Astrocyte of the spinal cord (primary cell): ENCODE results near the gene ADGRD2.

Experiments
- DNase-seq: peaks from one replicate; pipeline ENCODE4 v3.0.0; 2011; ENCODE audit warnings: low read depth, low spot score
- H3K4me3 ChIP-seq: 2 replicates; pipeline ENCODE4 v1.5.1; 2011; ENCODE audit warnings: low read depth, mild to moderate bottlenecking, low read length, moderate library complexity
- in situ Hi-C: cut with HindIII; loops from 2 replicates; pipeline ENCODE4 v1.10.0; 2017; ENCODE audit warnings: low sequenced_read_pairs
- TF ChIP-seq, protein P1 (sequence below): IDR thresholded peaks from 2 replicates; pipeline ENCODE4 v1.5.1; 2012; ENCODE audit warnings: low read depth, mild to moderate bottlenecking, low read length, inconsistent platforms

ADGRD2 gene

DNA sequence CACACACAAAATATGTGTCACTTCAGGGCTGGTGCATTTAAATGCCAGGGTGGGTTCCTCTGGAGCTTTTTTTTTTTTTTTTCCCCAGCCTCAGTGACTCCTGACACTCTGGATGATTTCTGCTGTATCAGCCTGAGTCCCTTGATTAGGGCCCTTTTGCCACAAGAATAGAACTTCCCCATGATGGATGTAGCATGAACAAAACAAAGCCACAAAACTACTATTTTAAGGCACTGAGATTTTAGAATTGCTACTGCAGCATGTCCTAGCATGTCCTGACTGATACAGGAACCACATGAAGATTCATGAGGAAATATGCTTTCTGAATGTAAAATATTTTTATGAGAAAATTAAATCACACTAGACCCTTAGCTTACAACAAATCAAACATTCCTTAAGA, 13.9 kb upstream of the ADGRD2 start:
- TF ChIP-seq, protein P1, sequence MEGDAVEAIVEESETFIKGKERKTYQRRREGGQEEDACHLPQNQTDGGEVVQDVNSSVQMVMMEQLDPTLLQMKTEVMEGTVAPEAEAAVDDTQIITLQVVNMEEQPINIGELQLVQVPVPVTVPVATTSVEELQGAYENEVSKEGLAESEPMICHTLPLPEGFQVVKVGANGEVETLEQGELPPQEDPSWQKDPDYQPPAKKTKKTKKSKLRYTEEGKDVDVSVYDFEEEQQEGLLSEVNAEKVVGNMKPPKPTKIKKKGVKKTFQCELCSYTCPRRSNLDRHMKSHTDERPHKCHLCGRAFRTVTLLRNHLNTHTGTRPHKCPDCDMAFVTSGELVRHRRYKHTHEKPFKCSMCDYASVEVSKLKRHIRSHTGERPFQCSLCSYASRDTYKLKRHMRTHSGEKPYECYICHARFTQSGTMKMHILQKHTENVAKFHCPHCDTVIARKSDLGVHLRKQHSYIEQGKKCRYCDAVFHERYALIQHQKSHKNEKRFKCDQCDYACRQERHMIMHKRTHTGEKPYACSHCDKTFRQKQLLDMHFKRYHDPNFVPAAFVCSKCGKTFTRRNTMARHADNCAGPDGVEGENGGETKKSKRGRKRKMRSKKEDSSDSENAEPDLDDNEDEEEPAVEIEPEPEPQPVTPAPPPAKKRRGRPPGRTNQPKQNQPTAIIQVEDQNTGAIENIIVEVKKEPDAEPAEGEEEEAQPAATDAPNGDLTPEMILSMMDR, result no peak
- in situ Hi-C loops, result no loop called here
- H3K4me3 ChIP-seq, result no peak overlapping the region
- DNase-seq, result no peak

DNA sequence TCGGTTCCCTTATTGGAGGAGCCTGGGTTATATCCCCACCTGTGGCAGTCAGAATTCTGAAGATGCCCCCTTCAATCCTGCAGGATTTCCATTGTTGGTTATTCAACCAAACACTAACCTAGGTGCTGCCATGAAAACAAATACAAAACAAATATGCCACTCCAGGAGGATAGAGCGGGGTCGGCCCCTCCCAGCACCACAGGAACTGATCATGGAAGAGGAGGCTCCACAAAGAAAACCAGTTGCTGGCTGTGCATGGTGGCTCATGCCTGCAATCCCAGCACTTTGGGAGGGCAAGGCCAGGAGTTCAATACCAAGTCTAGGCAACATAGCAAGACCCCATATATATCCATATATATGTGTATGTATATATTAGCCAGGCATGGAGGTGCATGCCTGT, 13.2 kb upstream of the ADGRD2 start:
- in situ Hi-C loops, result no loop called here
- TF ChIP-seq, protein P1, result no peak

GRCh38 chr9:124438091-124438490, 12.2 kb upstream of the ADGRD2 start:
- no peak overlapping the region for H3K4me3 ChIP-seq
- TF ChIP-seq, protein P1, result no peak
- in situ Hi-C loops, result no loop called here
- DNase-seq, result no peak

More for the DNA sequence above, 13.2 kb upstream of the ADGRD2 start:
- no peak for DNase-seq
- H3K4me3 ChIP-seq, result no peak overlapping the region

- in situ Hi-C loops, result no loop called here
- no peak overlapping the region for H3K4me3 ChIP-seq
- DNase-seq, result no peak
These were observed 11.2 kb upstream of the ADGRD2 start for GRCh38 chr9:124439086-124439485.

GRCh38 chr9:124439686-124440243, 10.5 kb upstream of the ADGRD2 start:
- in situ Hi-C loops, result no loop called here
- no peak overlapping the region for H3K4me3 ChIP-seq
- TF ChIP-seq, protein P1, result no peak
- DNase-seq, result no peak

More at GRCh38 chr9:124439086-124439485, 11.2 kb upstream of the ADGRD2 start:
- TF ChIP-seq, protein P1, result no peak

DNA sequence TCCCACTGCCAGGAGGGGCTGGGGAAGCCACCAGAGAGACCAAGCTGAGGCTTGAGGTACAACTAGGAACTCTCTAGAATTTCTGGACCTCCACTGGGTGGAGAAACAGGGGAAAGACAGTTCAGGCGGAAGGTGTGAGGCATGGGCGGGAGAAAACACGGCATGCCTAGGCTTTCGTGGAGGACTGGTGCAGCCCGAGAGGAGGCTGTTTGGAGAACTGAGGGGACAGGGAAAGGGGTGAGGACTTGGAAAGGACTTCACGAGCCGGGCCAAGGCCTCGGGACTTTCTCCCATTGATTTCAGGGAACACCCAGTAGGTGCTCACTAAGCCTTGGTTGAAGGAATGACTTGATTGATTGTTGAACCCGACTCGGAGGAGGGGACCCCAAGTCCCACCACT, 9.5 kb upstream of the ADGRD2 start:
- H3K4me3 ChIP-seq, result no peak overlapping the region
- in situ Hi-C loops, result no loop called here

More for the DNA sequence above, 9.5 kb upstream of the ADGRD2 start:
- TF ChIP-seq, protein P1, result no peak
- DNase-seq, result no peak
